Hematopoietic multipotent progenitor cell treated with erythropoietin and hydrocortisone succinate and interleukin-3 and kit ligand, for 8 days (in vitro differentiated cells): ENCODE data around the gene TEX44.
"Not testable (repeated sequence)": the region's sequence is repeated elsewhere in the genome, so short reads cannot be mapped to it uniquely, and the experiment has no call there.

Experiments
- DNase-seq: peaks from one replicate; pipeline ENCODE4 v3.0.0-alpha.2; 2015

TEX44 gene

DNA sequence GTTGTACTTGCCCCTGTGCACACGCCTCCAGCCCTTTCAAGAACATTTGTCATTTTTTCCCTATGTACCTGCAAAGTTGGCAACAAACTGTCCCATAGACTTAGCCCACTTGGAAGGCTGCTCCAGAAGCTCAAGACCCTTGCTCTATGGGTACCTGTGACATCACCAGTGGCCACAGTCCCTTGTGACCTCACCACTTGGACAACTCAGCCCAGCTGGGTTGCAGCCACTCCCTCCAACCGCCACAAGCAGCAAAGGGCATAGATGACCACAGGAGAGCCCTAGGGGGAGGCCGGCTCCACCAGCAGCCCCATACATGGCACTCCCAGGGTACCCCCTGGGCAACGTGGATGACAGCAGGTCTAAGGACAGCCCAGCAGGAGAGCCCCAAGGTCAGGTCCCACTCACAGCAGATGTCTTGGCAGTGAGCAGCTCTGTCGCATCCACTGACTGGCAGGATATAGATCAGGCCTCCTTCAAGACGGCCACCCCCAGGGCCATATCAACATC is at the start of gene TEX44:
Gene TEX44, plus strand, starts transcription at position 229 of the 510 bp plus-strand sequence. Its CDS starts 88 bp downstream, at position 317.
- DNase-seq, result no peak

DNA sequence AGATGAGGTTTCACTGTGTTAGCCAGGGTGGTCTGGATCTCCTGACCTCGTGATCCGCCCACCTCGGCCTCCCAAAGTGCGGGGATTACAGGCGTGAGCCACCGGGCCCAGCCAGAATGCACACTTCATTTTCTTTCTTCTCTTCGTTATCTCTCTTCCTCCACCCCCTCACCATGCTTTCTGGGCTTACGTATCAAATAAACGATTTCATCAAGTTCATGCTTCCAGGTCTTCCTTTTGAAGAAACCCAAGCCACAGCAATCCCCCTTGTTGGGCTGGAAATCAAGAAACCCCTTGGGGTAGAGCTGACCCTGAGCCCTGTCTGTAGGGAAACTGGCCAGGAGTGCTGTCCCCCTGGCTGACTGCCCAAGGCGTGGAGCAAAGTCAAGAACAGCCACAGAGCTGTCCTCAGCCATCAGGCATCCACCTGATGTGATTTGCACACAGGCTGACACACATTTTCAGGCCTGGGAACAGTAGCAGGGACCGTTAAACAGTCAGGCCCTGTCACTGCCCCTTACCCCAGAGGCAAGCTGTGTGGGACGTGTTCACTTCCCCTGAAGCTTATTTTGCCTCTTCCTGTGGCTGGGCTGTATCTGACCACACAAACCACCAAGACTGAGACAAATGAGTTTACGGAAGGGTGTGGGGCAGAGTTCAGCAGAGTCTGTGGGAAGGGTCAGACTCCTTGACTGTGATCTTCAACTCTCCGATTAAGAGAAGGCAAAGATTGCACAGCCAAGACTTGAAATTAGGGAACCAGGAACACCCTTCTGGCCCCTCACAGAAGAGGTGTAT is 47.4 kb upstream of the TEX44 start:
- DNase-seq, result peak; percentile 77

GRCh38 chr2:231546014-231546715 is 46.5 kb upstream of the TEX44 start:
- no peak for DNase-seq

DNA sequence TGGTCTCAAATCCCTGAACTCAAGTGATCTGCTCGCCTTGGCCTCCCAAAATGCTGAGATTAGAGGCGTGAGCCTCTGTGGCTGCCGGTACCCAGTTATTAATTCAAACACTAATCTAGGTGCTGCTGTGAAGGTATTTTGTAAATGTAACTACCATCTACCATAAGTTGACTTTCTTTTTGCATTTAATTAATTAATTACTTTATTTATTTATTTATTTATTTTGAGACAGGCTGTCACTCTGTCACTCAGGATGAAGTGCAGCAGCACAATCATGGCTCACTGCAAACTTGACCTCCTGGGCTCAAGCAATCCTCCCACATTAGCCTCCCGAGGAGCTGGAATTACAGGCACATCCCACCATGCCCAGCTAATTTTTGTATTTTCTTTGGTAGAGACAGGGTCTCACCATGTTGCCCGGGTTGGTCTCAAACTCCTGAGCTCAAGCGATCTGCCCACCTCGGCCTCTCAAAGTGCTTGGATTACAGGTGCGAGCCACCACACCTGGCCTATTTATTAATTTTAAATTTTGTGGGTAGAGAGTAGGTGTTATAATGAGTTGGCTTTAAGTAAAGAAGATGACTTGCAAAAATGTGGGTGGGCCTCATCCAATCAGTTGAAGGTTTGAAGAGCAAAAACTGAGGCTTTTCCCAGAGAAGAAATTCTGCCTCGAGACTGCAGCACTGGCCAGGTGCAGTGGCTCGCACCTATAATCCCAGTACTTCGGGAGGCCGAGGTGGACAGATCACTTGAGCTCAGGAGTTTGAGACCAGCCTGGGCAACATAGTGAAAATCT is 45.2 kb upstream of the TEX44 start:
- DNase-seq, result no peak

GRCh38 chr2:231548752-231549151 is 43.9 kb upstream of the TEX44 start:
- no peak for DNase-seq

DNA sequence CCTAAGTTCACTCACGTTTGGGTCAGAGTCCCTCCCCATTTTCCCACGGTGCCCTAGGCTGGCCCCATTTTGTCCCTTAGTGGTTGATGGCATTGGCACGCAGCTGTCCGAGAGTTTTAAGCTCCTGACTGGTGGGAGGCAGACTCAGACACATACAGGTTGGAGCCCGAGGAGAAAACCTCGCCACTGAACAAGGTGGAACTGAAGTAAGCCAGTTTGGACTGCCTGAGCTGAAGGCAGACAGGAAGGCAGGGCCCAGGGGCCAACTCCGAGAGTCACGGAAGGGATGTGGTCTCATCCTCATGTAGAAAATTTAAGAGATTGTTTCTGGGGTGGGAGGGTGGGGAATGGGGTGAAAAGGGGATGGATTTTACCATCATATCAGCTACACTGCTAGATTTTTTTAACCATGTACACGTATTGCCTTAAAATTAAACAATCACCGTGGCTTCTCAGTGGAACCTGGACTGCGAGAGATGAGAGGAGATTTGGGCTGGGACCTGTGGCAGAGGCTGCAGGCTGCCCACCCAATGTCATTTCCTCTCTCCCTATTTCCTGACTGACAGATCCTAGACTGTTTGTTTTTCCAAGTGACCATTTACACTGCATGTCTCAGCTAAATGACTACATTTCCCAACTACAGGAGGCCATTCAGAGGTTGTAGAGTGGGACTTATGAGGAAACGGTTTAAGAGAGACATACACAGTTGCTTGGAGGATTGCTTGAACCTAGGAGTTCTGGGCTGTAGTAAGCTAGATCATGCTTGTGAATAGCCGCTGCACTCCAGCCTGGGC is 43.0 kb upstream of the TEX44 start:
- DNase-seq, result no peak

- no peak for DNase-seq
Measured at GRCh38 chr2:231552752-231553151, 39.9 kb upstream of the TEX44 start.

- no peak for DNase-seq
Measured at GRCh38 chr2:231554327-231554726, 38.3 kb upstream of the TEX44 start.

- DNase-seq, result no peak
Measured at GRCh38 chr2:231554748-231555545, 37.7 kb upstream of the TEX44 start.

GRCh38 chr2:231556496-231556895 is 36.2 kb upstream of the TEX44 start:
- not testable (repeated sequence) for DNase-seq

GRCh38 chr2:231556981-231557380 is 35.7 kb upstream of the TEX44 start:
- no peak for DNase-seq

DNA sequence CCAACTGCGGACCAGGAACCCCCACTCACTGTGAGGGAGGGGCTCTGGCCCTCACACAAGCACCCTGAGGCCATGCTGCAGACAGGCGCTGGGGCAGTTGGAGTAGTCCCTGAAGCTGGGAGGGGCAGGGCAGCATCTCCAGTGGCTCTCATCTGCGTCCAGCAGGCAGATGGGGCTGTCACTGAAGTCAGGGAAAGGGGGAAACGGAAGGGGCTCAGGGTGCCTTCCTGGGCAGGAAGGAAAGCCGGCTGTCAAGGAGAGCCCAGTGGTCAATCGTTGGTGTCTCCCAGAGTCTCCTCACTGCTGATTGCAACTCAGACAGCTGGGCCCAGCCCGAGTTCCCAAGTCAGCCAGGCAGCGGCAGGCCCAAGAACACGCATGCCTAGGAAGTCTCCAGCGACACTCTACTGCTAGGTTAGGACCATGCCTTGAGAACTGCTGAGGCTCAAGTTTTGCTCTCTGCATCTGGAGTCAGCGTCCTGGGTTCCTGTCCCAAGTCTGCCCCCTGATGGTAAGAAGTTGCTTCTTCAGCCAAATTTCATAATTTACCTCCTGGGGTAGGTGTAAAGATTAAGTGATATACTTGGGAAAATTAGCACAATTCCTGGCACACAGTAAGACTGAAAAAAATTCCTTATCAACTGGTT is 35.0 kb upstream of the TEX44 start:
- peak; percentile 84 for DNase-seq

GRCh38 chr2:231563378-231563961 is 29.2 kb upstream of the TEX44 start:
- DNase-seq, result peak; percentile 80

DNA sequence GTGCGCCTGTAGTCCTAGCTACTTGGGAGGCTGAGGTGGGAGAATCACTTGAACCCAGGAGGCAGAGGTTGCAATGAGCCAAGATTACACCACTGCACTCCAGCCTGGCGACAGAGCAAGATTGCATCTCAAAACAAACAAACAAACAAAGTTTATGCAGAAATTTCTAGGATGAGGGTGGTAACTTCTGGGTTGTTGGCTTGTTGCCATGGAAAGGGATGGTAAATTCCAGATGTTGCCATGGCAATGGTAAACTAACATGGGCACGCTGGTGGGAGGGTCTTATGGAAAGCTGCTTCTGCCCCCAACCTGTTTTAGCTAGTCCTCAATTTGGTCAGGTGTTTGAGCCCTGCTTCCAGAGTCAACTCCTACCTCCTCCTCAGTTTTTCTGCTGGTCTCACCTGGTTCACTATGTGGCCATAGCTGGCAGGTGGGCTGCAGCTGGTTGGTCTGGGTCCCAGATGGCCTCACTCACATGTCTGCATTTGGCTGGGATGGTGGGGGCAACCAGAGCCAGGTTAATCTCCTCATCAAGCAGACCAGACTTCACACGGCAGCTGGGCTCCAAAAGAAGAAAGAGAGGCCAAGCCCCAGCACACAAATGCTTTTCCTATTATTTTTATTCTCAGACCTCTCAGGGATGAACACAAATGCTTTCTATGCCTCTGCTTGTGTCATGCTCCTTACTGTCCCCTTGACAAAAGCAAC is 26.6 kb upstream of the TEX44 start:
- no peak for DNase-seq

- DNase-seq, result no peak
Measured at GRCh38 chr2:231567159-231567558, 25.5 kb upstream of the TEX44 start.

GRCh38 chr2:231568098-231568784 is 24.4 kb upstream of the TEX44 start:
- no peak for DNase-seq

GRCh38 chr2:231568785-231569435 is 23.8 kb upstream of the TEX44 start:
- no peak for DNase-seq

- DNase-seq, result peak; percentile 84
Measured at GRCh38 chr2:231570915-231571314, 21.7 kb upstream of the TEX44 start.
